WI38 (cell line): ENCODE results near the gene ANKRD11.

Experiments used
- H3K4me3 ChIP-seq: 2 replicates; pipeline ENCODE4 v1.5.1; 2011; ENCODE audit warnings: low read depth, mild to moderate bottlenecking, control low read depth, low read length
- CTCF ChIP-seq: IDR thresholded peaks from 2 replicates; pipeline ENCODE4 v1.5.1; 2012; ENCODE audit warnings: low read depth, mild to moderate bottlenecking, control low read depth, low read length

Gene ANKRD11

DNA sequence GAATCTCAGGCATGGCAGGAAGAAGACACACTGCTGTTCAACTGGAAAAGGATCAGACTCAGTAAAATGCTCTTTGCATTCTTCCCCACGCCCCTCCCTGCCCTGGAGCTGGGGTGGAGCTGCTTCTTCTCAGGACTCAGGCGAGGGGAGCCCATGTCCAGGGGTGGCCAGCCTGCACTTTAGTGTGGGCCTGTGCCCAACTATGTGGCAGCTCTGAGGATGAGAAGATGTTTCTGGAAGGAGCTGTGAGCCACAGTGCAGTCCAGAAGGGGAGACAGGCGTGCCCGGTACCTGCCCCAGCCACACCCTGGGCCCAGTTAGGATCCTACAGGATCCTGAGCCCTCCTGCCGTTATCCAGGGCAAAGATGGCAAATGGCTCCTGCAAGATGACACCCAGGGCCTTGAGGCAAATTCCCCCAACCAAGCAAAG is 120.3 kb downstream of the ANKRD11 start:
- TF ChIP-seq CTCF: no peak
- H3K4me3 ChIP-seq: no peak overlapping the region

DNA sequence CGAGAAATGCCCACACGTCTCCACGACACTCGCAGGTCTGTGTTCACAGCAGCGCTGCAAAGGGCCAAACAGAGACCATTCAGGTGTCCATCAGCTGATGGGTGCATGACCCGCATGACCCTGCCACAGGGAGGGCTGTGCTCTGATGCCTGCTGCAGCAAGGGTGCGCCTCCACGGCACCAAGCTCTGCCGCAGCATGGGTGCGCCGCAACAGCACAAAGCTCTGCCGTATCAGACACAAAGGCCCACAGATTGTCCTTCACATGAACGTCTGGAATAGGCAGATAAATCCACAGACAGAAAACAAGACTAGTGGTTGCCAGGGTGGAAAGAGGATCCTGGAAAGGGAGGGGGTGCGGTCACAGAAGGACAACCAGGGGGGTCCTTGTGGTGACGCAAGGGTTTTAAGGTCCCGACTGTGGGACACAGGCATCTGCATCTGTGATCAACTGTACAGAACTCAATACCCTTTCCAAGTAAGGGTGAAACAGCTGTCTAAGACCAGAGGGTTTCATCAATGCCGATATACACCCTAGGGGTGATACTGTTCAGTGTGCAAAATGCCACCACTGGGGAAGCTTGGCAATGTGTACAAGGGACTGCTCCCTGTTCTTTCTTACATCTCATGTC is 121.0 kb downstream of the ANKRD11 start:
- TF ChIP-seq CTCF: no peak

DNA sequence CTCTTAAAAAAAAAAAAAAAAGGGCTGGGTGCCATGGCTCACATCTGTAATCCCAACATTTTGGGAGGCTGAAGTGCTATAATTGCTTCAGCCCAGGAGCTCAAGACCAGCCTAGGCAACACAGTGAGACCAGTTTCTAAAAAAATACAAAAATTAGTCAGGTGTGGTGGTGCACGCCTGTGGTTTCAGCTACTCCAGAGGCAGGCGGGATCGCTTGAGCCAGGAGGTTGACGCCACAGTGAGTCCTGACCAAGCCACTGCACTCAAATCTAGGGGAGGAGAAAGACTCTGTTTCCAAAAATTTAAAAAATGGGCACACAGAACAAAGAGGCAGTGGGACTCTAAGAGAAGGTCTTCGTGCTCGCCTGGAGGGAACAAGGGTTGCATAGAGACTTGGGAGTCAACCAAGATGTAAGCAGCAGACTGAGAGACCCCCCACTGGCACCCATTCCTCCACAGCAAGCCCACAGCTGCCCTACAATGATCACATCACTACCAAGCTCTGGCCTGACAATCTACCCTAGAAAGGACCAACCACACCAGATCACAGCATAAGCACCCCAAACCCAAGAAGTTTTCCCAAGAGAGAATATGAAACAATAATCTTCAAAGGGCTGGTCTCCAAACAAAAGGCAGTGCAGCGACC is 121.6 kb downstream of the ANKRD11 start:
- TF ChIP-seq CTCF: no peak
- H3K4me3 ChIP-seq: no peak overlapping the region

More for the DNA sequence above, 121.0 kb downstream of the ANKRD11 start:
- H3K4me3 ChIP-seq: no peak overlapping the region

GRCh38 chr16:89367538-89367915 is 122.8 kb downstream of the ANKRD11 start:
- TF ChIP-seq CTCF: no peak

DNA sequence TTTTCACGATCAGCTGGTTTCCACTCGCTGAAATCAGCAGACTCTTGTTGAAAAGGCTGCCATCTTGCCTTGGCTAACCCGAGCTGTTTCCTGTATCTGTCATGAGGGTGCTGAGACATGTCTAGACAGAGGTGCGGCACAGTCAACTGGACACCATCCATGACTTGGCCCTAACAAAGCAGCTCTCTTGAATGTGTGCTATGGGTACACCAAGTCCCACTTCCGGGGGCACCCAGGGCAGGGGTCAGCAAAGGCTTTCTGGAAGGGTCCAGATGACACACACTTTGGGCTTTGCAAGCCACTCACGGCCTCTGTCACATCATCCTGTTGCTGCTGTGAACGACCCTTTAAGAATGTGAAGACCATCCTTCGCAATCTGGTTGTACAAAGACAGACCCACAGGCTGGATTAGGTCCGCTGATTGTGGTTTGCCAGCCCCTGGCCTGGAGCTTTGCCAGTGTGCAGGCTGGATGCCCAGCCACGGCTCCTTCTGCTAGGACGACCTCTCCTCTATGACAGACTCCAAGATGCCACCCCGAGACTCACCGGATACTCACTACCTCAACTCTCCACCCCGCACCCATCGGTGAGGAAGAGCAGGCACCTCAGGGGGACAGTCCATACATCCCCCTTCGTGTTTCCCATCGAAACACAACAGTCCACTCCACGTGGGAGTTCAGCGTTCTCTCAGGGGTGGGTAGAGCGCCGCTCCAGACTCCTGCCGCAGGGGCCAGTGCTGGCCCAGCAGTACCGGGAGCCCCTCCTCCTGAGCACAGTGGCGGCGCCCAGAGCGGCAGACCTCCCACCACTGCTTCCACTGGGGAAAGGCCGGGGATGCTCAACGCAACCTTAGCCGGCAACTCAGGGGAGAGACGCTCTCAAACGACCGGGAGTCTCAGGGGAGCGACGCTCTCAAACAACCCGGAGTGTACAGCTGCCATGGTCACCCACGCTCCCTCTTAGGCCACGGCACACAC is 123.5 kb downstream of the ANKRD11 start:
- H3K4me3 ChIP-seq: no peak overlapping the region
- no peak for TF ChIP-seq CTCF

More at GRCh38 chr16:89367538-89367915, 122.8 kb downstream of the ANKRD11 start:
- no peak overlapping the region for H3K4me3 ChIP-seq

GRCh38 chr16:89365996-89366395 is 124.4 kb downstream of the ANKRD11 start:
- H3K4me3 ChIP-seq: no peak overlapping the region
- no peak for TF ChIP-seq CTCF
